Fibroblast of mammary gland (primary cell): ENCODE results near the gene NUBPL.

ENCODE experiments used
- DNase-seq: peaks from one replicate; pipeline ENCODE4 v3.0.0-alpha.2; 2010; ENCODE audit warnings: low read depth
- H3K4me3 ChIP-seq: 2 replicates; pipeline ENCODE4 v1.5.1; 2011; ENCODE audit warnings: low read depth, mild to moderate bottlenecking, low read length, moderate library complexity; ENCODE audit not compliant: control insufficient read depth
- TF ChIP-seq, protein P1 (sequence below): conservative IDR thresholded peaks from 2 replicates; pipeline ENCODE4 v1.5.1; 2011; ENCODE audit warnings: low read depth, low read length, inconsistent platforms; ENCODE audit not compliant: control insufficient read depth, insufficient read depth

NUBPL gene

DNA sequence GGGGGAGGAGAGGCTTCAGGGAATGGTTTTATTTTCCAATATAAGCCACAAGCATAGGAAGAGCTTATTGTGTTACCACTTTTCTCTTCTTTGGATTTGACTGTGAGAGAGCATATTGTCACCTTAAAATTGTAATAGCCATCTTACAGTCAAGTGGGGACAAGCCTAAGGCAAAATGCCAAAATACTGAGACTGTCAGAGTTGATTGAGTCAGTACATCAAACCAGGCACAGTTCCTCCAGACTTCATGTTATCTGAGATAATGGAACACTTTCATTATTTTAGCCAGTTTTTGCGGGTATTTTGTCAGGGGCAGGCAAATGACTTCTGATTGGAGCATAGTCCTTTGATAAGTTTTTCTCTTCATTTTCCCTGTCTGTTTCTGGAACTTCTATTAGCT, 19.5 kb upstream of the NUBPL start:
- DNase-seq = no peak
- no peak overlapping the region for H3K4me3 ChIP-seq
- TF ChIP-seq, protein P1, sequence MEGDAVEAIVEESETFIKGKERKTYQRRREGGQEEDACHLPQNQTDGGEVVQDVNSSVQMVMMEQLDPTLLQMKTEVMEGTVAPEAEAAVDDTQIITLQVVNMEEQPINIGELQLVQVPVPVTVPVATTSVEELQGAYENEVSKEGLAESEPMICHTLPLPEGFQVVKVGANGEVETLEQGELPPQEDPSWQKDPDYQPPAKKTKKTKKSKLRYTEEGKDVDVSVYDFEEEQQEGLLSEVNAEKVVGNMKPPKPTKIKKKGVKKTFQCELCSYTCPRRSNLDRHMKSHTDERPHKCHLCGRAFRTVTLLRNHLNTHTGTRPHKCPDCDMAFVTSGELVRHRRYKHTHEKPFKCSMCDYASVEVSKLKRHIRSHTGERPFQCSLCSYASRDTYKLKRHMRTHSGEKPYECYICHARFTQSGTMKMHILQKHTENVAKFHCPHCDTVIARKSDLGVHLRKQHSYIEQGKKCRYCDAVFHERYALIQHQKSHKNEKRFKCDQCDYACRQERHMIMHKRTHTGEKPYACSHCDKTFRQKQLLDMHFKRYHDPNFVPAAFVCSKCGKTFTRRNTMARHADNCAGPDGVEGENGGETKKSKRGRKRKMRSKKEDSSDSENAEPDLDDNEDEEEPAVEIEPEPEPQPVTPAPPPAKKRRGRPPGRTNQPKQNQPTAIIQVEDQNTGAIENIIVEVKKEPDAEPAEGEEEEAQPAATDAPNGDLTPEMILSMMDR = no peak

DNA sequence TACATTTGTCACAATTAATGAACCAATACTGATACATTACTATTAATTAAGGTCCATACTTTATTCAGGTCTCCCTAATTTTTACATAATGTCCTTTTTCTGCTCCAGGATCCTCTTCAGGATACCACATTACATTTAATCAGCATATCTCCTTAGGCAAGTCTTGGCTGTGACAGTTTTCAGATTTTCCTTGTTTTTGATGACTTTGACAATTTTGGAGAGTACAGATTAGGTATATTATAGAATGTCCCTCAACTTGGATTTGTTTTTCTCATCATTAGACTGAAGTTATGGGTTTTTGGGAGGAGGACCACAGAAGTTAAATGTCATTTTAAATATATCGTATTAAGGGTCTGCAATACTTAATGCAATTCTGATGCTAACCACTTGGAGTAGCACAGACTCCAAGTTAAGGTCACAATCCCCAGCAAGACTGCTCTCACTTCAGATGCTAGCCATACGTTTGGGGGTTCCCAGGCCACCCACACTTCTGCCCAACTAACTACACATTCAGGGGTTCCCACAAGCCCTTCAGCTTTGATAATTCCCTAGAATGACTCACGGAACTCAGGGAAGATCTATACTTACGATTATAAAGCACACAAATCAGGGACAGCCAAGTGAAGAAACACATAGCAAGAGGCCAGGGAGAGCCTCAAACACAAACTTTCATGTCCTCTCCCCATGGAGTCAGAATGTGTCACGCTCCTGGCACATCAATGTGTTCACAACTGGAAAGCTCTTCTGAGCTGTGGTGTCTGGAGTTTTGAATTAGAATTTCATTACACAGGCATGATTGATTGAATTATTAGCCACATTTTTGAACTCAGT, 17.0 kb upstream of the NUBPL start:
- DNase-seq = peak; percentile 26
- TF ChIP-seq, protein P1 = peak; percentile 37

DNA sequence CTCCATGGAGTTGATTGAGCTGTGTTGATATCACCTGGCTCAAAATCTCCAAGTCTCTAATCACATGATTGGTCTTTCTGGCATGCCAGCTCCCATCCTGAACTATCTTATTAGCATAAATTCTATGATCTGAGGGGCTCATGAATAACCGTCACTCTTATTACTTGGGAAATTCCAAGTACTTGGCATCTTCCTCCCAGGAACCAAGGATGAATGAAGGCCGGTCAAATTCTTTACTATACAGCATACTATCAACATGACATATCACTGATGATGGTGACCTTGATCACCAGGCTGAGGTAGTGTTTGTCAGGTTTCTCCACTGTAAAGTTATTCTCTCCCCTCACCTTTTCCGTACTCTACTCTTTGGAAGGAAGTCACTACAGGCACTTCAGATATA, 16.4 kb upstream of the NUBPL start:
- no peak overlapping the region for H3K4me3 ChIP-seq
- DNase-seq = no peak
- TF ChIP-seq, protein P1 = no peak

More for the DNA sequence above, 17.0 kb upstream of the NUBPL start:
- H3K4me3 ChIP-seq = no peak overlapping the region

DNA sequence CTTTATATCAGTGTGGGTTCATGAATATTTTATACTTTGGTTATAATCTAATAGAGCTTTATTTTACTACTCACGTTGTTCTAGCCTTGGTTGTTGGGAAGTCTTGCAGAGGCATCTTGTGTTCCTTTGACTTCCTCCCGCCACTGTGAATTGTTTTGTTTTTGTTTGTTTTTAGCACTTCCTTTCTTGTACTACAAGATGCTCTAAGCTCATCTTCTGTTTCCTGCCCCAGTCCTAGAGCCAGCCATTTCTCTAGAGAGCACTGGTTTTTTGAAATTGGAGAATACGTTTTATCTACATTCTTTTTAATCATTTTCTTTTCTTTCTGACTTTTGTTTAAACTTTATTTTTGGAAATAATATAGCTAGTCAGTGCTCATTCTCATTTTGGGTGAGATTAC, 15.9 kb upstream of the NUBPL start:
- no peak overlapping the region for H3K4me3 ChIP-seq
- no peak for DNase-seq
- TF ChIP-seq, protein P1 = no peak

DNA sequence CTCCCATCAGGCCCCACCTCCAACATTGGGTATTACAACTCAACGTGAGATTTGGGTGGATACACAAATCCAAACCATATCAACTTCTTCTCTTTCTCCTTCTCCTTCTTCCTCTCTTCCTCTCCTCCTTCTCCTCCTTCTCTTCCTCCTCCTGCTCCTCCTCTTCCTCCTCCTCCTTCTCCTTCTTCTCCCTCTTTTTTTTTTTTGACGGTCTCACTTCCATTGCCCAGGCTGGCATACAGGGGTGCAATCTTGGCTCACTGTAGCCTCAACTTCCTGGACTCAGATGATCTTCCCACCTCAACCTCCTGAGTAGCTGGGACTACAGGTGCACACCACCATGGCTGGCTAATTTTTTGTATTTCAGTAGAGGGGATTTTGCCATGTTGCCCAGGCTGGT, 11.4 kb upstream of the NUBPL start:
- no peak for DNase-seq
- TF ChIP-seq, protein P1 = no peak
- H3K4me3 ChIP-seq = no peak overlapping the region

DNA sequence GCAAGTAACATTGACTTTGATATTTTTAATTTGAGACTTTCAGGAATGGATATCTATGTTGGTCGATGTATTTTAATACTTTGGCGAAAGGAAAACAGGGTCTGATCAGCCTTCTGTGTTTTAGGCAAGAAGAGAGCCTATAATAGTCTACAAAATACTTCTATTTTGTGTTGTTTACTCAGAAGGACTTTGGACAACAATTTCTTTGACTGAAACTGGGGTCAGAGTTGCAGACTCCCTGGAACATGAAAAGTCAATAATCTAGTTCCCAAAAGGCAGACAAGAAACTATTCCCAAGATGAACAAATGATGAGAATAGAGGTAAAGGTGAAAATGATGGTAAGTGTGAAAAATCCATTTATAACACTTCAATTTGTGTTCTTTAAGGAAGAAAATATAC, 10.6 kb upstream of the NUBPL start:
- TF ChIP-seq, protein P1 = no peak
- no peak overlapping the region for H3K4me3 ChIP-seq
- no peak for DNase-seq
